ENCODE results near the gene NLRP3. TPM values are rescaled to one million over a fixed set of nuclear protein-coding genes. Genes with fewer than 3 reads are reported as not detected.

NLRP3 gene
- total RNA-seq, 1 donor from 2014 or later, result 0.44 TPM

GRCh38 chr1:247417831-247418230 lies 1.9 kb downstream of the NLRP3 start:
- Mint-ChIP-seq H3K27me3 (ENCODE audit: unreplicated experiment) (no peaks in the 10 kb centered on the region), H3K4me3 (ENCODE audit: unreplicated experiment) (no peak overlapping the region), H3K27ac (ENCODE audit: unreplicated experiment) (no peak overlapping the region), H3K4me1 (ENCODE audit: unreplicated experiment) (peaks cover 23% of the 10 kb centered on the region), H3K36me3 (ENCODE audit: low read depth, unreplicated experiment) (no peaks in the 10 kb centered on the region), H3K9me3 (ENCODE audit: unreplicated experiment) (no peaks in the 10 kb centered on the region)
- DNase-seq (ENCODE audit: low spot score), result no peak
- TF ChIP-seq CTCF (IDR thresholded peaks at IDR 0.05; ENCODE audit: unreplicated experiment), result no peak

- no peak for DNase-seq (ENCODE audit: low spot score)
- Mint-ChIP-seq H3K36me3 (ENCODE audit: low read depth, unreplicated experiment) (peaks cover 7% of the 10 kb centered on the region), H3K27ac (ENCODE audit: unreplicated experiment) (no peak overlapping the region), H3K4me1 (ENCODE audit: unreplicated experiment) (peaks cover 35% of the 10 kb centered on the region), H3K27me3 (ENCODE audit: unreplicated experiment) (no peaks in the 10 kb centered on the region), H3K9me3 (ENCODE audit: unreplicated experiment) (no peaks in the 10 kb centered on the region), H3K4me3 (ENCODE audit: unreplicated experiment) (no peak overlapping the region)
- TF ChIP-seq CTCF (IDR thresholded peaks at IDR 0.05; ENCODE audit: unreplicated experiment), result no peak
These were observed 3.4 kb downstream of the NLRP3 start for GRCh38 chr1:247419336-247419735.

DNA sequence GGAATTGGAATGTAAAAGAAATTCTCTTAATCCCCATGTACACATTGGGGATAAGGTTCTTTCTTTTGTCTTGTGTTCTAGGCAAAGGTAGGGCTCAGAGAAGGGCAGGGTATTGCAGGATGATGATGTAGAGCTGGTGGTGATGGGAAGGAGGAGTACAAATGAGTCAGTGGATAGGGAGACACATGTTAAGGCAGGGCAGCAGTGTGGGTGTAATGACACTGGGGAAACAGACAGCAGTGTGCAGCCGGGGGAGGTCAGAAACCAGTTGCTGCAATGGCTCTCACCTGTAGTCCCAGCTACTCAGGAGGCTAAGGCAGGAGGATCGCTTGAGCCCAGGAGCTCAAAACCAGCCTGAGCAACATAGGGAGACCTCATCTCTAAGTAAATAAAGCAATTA lies 5.1 kb downstream of the NLRP3 start:
- no peak overlapping the region for H3K4me3 Mint-ChIP-seq (ENCODE audit: unreplicated experiment)
- H3K4me1 Mint-ChIP-seq (ENCODE audit: unreplicated experiment), result peaks cover 31% of the 10 kb centered on the region
- H3K36me3 Mint-ChIP-seq (ENCODE audit: low read depth, unreplicated experiment), result peaks cover 21% of the 10 kb centered on the region
- no peak for DNase-seq (ENCODE audit: low spot score)
- no peak overlapping the region for H3K27ac Mint-ChIP-seq (ENCODE audit: unreplicated experiment)
- no peaks in the 10 kb centered on the region for H3K9me3 Mint-ChIP-seq (ENCODE audit: unreplicated experiment)
- TF ChIP-seq CTCF (IDR thresholded peaks at IDR 0.05; ENCODE audit: unreplicated experiment), result no peak
- peaks cover 7% of the 10 kb centered on the region for H3K27me3 Mint-ChIP-seq (ENCODE audit: unreplicated experiment)

DNA sequence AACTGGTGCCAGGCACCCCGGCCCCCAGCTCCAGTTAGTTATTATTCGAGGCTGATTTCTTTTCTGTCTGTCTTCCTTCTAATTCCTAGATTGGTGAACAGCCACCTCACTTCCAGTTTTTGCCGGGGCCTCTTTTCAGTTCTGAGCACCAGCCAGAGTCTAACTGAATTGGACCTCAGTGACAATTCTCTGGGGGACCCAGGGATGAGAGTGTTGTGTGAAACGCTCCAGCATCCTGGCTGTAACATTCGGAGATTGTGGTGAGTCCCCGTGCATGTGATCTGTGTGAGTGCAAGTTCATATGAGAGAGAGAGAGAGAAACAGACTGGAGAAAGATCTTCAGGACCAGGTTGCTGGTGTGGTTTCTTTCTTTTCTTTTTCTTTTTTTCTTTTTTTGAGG lies 13.5 kb downstream of the NLRP3 start:
- TF ChIP-seq CTCF (IDR thresholded peaks at IDR 0.05; ENCODE audit: unreplicated experiment), result no peak
- DNase-seq (ENCODE audit: low spot score), result no peak
- H3K9me3 Mint-ChIP-seq (ENCODE audit: unreplicated experiment), result peaks cover 7% of the 10 kb centered on the region
- H3K4me1 Mint-ChIP-seq (ENCODE audit: unreplicated experiment), result peaks cover 6% of the 10 kb centered on the region
- peaks cover 21% of the 10 kb centered on the region for H3K36me3 Mint-ChIP-seq (ENCODE audit: low read depth, unreplicated experiment)
- H3K27ac Mint-ChIP-seq (ENCODE audit: unreplicated experiment), result no peak overlapping the region
- H3K27me3 Mint-ChIP-seq (ENCODE audit: unreplicated experiment), result peaks cover 14% of the 10 kb centered on the region
- no peak overlapping the region for H3K4me3 Mint-ChIP-seq (ENCODE audit: unreplicated experiment)

- Mint-ChIP-seq H3K4me3 (ENCODE audit: unreplicated experiment) (no peak overlapping the region), H3K4me1 (ENCODE audit: unreplicated experiment) (peaks cover 8% of the 10 kb centered on the region), H3K9me3 (ENCODE audit: unreplicated experiment) (peaks cover 7% of the 10 kb centered on the region), H3K27ac (ENCODE audit: unreplicated experiment) (no peak overlapping the region), H3K27me3 (ENCODE audit: unreplicated experiment) (peaks cover 14% of the 10 kb centered on the region), H3K36me3 (ENCODE audit: low read depth, unreplicated experiment) (peaks cover 14% of the 10 kb centered on the region)
- TF ChIP-seq CTCF (IDR thresholded peaks at IDR 0.05; ENCODE audit: unreplicated experiment), result no peak
- DNase-seq (ENCODE audit: low spot score), result no peak
These were observed 14.5 kb downstream of the NLRP3 start for GRCh38 chr1:247430434-247430833.

All from endothelial cell (in vitro differentiated cells).